ENCODE data around the gene ZNF593OS.

- TF ChIP-seq ATF3 (IDR thresholded peaks at IDR 0.05) = no peak
- no peak for TF ChIP-seq CTCF (IDR thresholded peaks at IDR 0.05; ENCODE audit: low read depth, low read length, missing input control)
- TF ChIP-seq JUND (IDR thresholded peaks at IDR 0.05) = no peak
- no peak for TF ChIP-seq ZBTB33 (IDR thresholded peaks at IDR 0.05)
- no peak for TF ChIP-seq SP1 (IDR thresholded peaks at IDR 0.05)
- no peak for TF ChIP-seq RAD21 (IDR thresholded peaks at IDR 0.05)
- TF ChIP-seq NR2F2 (IDR thresholded peaks at IDR 0.05) = no peak
- TF ChIP-seq HNF4G (IDR thresholded peaks at IDR 0.05) = no peak
- no peak for TF ChIP-seq EGR1 (IDR thresholded peaks at IDR 0.05; ENCODE audit: low read depth in 2 of 2)
These were observed 15.2 kb downstream of the ZNF593OS start for GRCh38 chr1:26156285-26157038.

All from liver (tissue), 3 donors.